H4 (cell line): ENCODE results near the gene EOLA1. TPM values are rescaled to one million over a fixed set of nuclear protein-coding genes. Genes with fewer than 3 reads are reported as not detected.
"Not testable (repeated sequence)": the region's sequence is repeated elsewhere in the genome, so short reads cannot be mapped to it uniquely, and the experiment has no call there.

ENCODE experiments used
- DNase-seq: peaks from one replicate; pipeline ENCODE4 v3.0.0-alpha.2; 2015; ENCODE audit warnings: low spot score
- total RNA-seq: library from RNA; depleted of rRNA; stranded (reverse); fragments of >200 nt; shearing (Covaris generic); gene quantifications from 2 replicates; pipeline ENCODE4 v1.2.3, GENCODE V29; 2014

EOLA1 gene
- total RNA-seq, 1 experiment from 2014 or later, result 15.7 TPM

DNA sequence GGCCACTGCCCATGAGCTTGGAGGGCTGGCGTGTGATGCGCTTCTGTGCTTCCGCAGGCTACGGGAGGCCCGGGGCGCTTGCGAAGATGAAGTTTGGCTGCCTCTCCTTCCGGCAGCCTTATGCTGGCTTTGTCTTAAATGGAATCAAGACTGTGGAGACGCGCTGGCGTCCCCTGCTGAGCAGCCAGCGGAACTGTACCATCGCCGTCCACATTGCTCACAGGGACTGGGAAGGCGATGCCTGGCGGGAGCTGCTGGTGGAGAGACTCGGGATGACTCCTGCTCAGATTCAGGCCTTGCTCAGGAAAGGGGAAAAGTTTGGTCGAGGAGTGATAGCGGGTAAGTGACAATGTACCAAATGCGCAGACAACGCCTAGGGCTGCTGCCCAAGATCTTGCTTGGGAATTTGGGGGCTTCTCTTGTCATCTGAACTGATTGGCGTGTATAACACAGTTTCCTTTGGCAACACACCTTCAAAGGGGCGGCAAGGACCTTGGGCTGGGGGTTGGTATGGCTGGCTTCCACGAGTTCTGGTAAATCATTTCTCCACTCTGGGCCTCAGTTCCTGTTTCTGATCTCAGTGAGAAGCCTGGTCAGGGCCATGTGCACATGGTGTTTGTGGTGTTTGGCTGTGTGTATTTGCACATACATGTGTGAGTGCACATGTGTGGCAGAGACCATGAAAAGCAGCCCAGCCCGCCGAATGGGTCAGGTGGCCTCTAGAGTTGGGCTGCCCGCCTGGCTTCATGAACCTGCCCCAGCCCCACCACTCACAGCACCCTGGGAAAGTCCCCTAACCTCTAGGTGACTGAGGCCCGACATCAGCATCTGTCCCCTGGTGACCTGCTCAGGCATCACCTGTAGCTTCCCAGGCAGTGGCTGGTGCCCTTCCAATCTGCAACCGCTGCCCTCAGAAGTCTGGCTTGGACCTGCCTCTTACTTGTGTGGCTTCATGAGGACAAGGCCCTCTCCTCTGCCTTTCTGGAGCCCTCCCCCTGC is 5.0 kb downstream of the EOLA1 start:
- DNase-seq, result not testable (repeated sequence)

DNA sequence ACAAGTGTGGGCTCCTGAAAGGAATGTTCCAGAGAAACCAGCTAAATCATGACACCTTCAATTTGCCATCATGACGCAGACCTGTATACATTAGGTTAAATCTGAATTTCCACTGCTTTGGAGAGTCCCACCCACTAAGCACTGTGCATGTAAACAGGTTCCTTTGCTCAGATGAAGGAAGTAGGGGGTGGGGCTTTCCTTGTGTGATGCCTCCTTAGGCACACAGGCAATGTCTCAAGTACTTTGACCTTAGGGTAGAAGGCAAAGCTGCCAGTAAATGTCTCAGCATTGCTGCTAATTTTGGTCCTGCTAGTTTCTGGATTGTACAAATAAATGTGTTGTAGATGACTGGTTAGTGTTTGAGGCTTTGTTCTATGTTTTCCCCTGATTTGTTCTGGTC is 6.2 kb downstream of the EOLA1 start:
- DNase-seq, result not testable (repeated sequence)

DNA sequence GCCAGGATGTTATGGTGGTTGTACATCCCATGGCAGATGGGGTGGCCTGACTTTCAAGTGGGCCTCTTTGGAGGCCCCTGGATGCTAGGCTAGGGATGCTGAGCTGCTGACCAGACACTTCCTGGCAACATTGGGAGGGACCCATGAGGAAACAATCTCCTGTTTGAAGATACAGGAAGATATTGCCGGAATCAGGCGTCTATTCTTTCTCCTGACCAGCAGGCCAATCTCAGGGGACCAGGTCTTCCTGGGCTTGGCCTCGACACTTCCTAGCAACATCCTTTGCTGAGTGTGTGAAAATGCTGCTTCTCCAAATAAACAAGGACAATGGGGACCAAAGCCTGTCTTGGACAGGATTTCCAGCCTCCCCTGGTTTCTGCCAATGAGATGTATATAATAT is 7.0 kb downstream of the EOLA1 start:
- DNase-seq, result not testable (repeated sequence)

DNA sequence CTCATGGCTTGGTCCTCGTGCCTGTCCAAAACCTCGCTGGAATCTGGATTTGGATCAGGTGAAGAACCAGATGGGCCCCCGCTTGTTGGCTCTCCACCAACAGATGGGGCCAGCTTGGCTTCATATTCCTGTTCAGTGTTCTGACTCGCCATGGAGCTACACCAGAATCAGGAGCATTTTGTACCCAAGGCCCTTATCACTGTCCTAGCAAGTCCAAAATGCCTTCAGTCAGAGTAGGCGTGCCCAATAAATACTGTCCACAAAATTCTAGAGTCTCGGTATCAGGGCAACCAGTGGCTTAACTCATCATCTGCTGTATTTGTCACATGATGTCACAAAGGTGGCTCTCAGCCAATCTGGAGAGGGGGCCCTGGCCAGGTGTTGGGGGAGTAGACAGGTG is 8.9 kb downstream of the EOLA1 start, which contains the start of gene HSFX3:
Gene HSFX3, minus strand, starts transcription at position 224 of the 400 bp plus-strand sequence. Its CDS starts 72 bp downstream, at position 152.
- not testable (repeated sequence) for DNase-seq

DNA sequence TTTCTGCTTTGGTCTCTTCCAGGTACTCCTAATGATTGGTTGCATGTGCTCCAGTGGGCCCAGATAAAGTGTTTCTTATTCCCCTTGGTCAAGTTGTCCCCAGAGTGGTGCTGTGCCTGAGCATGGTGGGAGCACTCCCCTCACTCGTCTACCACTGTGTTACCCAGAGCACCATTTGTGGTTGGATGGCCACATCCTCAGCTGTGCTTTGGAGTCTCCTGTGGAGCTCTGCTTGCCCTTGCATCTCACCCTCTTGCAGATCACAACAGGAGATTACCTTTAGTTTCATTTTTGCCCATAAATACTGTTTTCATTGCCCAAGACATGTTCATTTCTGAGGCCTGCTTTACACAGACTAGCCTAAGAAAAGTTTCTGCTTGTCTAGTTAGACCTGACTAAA is 9.6 kb downstream of the EOLA1 start:
- DNase-seq, result not testable (repeated sequence)

DNA sequence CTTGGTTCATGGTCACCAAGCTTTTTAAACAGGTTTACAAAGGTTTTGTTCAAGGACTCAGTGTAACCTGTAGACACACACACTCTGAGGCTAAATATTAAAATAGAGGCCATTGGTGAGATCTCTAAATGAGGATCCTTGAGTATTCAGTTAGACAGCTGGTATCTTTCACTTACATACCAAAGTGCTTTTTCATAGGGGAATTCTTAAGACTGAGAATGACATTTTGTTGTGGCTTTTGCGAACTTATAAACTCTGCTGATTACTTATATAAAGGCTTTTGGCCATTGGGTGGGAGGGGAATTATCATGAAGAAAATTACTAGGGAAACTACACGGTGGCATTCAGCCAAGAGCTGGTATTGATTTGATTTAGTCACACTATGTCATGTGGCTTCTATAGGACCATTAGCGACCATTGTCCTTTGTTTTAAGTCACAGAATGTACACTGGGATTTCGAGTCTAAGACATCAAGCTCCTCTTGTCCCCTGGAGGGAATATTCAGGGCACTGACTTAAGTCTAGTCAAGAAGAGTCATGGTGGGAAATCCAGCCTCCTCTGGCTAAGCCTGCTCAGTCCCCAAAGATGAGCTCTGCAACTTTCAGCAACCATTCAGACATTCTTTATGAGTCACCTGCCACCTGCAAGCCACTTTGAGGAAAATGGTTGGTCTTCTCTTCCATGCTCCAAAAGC is 10.6 kb downstream of the EOLA1 start:
- not testable (repeated sequence) for DNase-seq

DNA sequence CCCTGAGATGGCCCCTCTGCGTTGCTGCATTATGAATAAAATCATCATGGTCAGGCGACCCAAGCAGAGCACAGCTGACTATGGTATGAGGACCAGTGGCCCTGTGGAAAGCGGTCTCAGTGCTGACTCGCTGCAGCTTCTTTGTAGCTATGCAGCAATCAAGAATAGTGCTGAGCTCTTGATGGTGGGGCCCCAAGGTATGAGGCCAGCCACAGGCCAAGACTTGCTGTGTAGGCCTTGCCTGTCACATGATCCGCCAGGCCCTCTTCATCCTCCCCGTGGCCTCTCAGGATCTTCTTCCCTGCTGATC is 11.1 kb downstream of the EOLA1 start:
- not testable (repeated sequence) for DNase-seq

DNA sequence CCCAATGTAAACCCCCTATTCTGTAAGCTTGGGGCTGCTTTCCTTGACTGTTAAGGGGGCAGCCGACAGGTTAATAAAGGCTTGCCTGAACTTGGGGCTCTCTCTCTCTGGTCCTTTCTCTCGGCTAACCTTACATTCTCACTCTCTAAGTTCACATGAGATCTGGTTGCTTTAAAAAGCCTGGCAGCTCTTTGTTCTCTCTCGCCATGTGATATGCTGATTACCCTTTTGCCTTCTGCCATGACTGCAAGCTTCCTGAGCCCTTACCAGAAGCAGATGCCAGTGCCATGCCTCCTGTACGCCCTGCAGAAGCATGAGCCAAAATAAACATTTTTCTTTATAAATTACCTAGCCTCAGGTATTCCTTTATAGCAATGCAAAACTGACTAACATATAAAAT is 14.4 kb downstream of the EOLA1 start:
- not testable (repeated sequence) for DNase-seq

DNA sequence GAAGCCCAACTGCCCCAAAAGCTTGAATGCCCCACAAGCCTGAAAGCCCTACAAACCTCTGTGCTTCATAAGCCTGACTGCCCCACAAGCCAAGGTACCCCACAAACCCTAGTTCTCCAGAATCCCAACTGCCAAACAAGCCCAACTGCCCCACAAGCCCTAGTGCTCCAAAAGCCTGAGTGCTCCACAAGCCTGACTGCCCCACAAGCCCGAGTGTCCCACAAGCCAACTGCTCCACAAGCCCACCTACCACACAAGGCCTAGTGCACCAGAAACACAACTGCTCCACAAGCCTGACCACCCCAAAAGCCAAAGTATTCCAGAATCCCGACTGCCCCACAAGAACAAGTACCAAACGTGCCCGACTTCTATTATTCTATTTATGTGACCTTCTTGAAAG is 22.5 kb downstream of the EOLA1 start:
- DNase-seq, result no peak

DNA sequence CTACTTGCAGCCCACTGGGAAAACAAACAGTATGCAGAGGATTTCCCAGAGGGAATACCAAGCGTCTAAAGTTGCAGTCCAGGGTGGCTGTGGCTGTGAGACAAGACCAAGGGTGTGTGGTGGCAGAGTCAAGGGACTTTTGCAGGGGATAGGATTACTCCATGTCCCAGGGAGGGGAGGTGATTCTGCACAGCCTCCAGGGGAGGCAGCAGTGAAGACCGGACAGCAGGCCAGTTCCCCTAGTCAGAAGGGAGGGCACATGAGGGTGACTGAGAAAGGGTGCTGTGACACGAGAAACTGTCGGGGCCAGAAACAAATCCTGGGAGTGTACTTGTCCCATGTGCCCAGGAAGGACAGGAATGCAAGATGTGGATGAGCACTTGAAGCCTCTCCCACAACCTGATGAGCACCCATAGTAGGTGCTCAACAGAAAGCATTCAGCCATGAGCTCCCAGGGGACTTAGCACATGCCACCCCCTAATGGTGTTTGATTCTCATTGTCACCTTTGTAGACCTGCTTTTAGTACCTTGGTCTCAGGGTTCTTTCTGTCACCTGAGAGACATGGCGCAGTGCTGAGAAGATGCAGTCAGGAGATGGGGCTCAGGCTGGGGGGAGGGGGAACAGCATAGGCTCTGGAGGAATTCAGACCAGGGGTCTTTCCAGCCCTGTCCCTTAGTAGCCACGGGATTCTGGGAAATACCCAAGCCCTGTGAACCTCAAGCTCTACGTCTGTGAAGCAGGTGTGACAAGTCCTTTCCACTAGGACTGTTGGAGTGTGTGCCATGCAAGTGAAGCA is 27.0 kb downstream of the EOLA1 start:
- no peak for DNase-seq

DNA sequence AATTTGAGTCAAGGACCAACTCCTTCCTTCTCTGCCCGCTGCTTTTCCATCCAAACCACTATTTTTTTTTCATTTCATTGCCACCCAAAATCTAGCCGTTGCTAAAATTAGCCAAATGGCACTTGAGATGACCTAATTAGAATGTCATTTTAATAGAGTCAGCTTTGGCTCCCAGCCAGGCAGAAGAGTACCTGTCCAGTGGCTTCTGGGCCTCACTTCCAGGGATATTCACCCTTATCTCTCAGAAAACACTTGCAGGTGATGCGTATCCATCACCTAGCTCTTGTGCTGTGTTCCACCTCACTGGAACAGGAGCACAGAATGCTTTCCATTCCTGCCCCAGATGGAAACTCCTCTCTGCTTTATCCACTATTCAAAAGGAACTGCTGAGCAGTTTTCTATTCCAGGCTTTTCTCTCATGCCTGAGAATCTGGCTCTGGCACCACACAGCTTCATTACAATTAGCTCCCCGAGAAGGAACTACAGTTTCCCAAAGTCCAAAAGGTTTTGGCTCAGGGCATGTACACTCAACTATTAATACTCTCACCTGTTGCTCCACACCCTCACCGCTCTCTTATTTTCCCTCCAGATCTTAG is 28.0 kb downstream of the EOLA1 start:
- no peak for DNase-seq

DNA sequence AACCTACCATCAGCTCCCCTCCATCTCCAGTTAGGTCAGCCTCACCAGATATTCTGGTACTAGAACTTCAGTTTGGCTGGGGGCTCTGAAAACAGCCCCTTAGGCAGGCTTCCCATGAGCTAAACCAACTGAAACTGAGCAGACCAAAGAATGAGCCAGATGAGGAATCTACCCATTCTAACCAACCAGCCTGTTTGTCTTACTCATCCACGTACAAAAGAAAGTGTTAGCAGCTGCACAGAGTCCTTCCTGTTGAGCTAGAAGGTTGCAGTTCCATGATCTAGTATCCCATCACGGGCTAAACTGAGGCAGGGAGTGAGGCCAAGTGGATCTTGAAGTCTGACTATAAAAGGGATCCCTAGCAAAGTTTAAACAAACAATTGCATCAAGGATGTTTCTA is 29.0 kb downstream of the EOLA1 start:
- peak; percentile 1 for DNase-seq

DNA sequence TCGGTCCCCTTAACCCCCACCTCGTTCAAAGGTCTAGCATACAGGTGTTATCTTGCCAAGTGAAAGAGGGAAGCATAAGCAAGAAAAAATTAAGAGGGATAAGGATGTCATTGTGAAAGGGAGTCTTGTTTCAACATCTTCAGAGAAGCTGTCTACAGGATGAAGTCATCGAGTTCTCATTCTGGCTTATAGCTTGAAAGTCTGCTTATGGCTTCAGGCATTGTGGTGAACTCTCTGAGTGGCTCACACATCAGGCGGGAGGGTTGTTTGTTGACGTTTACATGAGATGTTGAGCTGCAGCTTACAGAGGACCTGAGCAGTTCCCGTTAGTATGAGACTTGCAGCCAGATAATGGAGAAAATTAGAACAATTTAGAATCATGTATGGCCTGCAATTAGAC is 29.9 kb downstream of the EOLA1 start:
- DNase-seq, result peak; percentile 87

DNA sequence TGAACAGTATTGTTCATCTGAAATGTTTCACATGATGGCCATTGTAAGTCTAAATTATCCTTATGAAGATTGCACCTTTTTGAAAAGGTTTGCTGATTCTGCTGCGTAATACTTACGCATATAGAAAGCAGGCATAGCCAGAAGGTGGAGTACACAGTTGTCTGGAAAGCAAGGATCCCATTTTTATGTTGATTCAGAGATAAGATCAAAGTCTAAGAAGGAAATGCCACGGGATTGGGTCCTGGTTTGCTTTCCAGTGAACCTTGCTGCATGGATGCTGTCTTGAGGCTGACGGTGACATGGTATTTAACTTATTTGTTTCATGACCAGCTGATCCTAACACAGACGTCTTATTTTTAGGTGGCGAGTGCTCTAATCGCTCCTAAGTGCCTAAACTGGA is 31.0 kb downstream of the EOLA1 start:
- DNase-seq, result no peak

DNA sequence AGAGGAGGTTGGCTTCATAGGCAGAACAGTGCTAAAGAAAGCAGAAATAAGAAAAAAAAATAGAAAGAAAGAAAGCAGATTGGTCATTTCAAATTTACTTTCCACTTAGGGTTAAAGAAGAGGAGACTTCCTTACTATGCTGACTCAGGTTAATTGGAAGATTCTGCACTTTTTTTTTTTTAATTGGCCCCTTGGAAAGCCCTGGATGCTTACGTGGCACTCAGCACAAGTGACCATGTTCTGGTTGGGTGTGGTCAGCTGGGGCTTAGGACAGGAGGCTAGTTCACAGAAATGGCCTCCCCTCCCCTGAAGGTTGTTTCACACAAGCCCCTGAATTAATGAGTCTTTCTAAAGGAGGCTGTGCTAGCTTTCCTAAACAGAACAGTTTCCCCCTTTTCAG is 31.9 kb downstream of the EOLA1 start:
- peak; percentile 7 for DNase-seq

DNA sequence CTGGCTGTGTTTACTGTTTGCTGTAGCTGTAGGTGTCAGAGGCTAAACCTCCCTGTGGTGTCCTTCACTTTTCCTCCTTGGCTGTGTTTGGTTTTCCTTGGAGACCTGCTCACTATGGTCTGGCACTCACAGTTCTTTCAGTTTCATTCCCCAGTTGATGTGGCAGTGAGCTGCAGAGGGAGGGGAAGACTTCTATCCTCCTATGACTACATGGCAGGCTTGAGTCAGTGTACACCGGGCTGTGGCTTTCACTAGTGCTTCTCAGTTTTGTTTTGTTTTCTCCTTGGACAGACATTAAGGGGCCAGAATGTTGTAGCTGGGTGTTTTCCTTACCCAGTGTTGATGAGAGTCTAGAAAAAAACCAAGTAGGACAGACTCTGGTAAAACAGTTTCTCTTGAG is 32.6 kb downstream of the EOLA1 start:
- DNase-seq, result not testable (repeated sequence)

DNA sequence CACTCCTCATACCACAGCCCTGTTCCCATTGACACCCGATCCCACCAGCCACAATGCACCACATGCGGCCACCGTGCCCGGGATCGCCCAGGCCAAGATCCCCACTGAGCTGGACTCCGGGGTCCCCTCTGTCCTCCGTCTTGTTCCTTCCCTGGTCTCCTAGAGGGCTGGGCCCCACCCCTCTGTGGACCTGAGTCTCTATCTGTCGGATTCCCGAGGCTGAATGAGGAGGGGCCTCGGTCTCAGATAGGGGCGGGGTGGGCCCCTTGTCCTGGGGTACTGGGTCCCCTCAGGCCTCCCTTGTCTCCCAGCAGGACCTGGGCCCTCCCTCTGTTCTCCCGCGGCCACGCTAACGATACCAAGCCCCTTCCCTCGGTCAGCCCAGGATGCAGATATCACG is 44.8 kb downstream of the EOLA1 start:
- DNase-seq, result not testable (repeated sequence)

DNA sequence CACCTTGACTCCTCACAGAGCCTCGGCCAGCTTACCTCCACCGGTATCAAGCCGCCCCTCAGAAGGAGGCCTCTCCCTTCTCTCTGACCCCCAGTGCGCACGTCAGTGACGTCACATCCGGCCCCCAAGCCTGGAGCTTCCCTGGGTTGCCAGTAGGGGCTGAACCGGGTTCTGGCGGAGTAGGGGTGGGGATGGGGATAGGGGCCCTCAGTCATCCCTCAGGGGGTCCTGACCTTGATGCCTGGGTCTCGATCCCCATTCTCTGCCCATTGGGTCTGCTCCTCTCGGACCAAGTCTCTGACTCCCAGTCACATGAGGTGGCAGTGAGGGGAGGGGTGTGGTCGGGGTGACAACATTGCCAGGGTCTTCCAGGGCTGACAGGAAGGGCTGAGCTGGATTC is 46.5 kb downstream of the EOLA1 start, which contains the start of gene MAGEA9B:
Gene MAGEA9B, minus strand, starts transcription at position 101 of the 400 bp plus-strand sequence. CDS start 4,280 bp downstream, outside the sequence.
- not testable (repeated sequence) for DNase-seq

DNA sequence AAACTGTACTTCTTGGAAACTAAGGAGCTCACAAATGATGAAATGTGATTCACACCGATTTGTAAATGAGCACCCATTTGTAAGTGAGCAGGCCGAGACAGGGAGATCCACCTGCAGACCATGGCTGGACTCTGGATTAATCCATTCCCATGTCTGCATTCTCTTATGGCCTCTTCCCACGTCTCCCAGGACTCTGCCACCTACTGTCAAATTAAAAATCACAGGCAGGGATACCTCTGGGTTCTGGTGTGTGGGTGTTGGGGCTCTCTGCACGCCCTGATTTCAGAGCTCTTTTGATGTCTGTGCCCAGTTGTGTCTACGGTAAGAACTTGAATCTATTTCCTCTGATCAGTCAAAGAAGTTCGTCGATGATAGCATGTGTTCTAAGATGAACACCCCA is 50.2 kb downstream of the EOLA1 start:
- DNase-seq, result not testable (repeated sequence)

DNA sequence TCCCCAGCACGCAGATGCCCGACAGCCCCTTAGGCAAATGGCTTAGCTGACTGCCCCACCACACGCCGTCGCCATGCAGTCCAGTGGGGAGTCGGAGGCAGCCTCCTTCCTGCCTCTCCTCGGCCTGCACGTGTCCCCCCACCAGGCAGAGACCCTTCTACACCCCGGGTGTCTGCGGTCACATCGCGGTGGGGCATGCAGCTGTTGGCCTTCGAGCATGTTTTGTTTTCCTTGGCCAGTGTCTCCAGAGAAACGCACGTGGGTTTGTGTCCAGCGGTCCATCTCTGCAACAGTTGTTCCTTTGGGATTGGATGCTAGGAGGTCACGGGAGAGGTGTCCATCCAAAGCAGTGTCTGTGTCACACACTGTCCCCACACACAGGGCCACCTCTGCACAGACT is 54.4 kb downstream of the EOLA1 start, which contains the start of gene HSFX2:
Gene HSFX2, minus strand, starts transcription at position 101 of the 400 bp plus-strand sequence. CDS start 614 bp downstream, outside the sequence.
- DNase-seq, result not testable (repeated sequence)

DNA sequence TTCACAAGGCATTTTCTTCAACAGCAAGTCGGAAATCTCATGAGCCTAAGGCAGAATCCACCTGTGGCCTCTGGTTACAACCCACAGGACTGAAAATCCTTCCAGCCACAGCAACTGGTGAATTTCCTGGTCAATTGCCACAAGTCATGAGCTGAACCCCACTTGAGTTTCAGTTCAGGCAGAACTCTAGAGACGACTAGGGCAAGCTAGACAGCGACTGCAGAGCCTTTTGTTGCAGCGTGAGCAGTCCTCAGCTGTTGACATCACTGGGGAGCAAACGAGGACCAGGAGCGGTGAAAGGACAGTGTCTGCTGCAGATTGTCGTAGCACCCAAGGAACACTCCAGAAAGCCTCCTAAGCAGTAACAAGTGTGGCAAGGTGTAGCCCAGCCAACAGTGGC is 55.1 kb downstream of the EOLA1 start:
- DNase-seq, result not testable (repeated sequence)
